Mucosa of descending colon (tissue), 3 donors: ENCODE measurements around the gene PBX4. TPM values are rescaled to one million over a fixed set of nuclear protein-coding genes. Genes with fewer than 3 reads are reported as not detected.

ENCODE experiments used
- ATAC-seq: fragments of 200-7000 bp; cut with Tn5 transposase; one replicate; pipeline ENCODE4 v1.9.1; 2020; ENCODE audit warnings: mild to moderate bottlenecking, moderate library complexity
- DNase-seq, 3 donors: peaks; one replicate each; pipeline ENCODE4 v3.0.0-alpha.2; 2020
- H3K36me3 ChIP-seq: fragments of 200-600 bp; one replicate; pipeline ENCODE4 v1.8.0; 2021; ENCODE audit warnings: low read depth, mild to moderate bottlenecking
- H3K4me1 ChIP-seq: fragments of 200-600 bp; one replicate; pipeline ENCODE4 v1.8.0; 2021; ENCODE audit warnings: low read depth, mild to moderate bottlenecking
- H3K4me3 ChIP-seq: fragments of 200-600 bp; one replicate; pipeline ENCODE4 v1.8.0; 2021; ENCODE audit warnings: mild to moderate bottlenecking
- H3K9me3 ChIP-seq: fragments of 200-600 bp; one replicate; pipeline ENCODE4 v1.8.0; 2021; ENCODE audit warnings: mild to moderate bottlenecking
- CTCF ChIP-seq: fragments of 200-600 bp; IDR thresholded peaks from one replicate; pipeline ENCODE4 v1.8.0; 2022; ENCODE audit warnings: antibody characterized with exemption, mild to moderate bottlenecking
- intact Hi-C, 2 donors: fragments of 100-400 bp; cut with DNase I in 1 of 2; cut with micrococcal nuclease in 1 of 2; formaldehyde crosslinking; loops; one replicate each; pipeline versions ENCODE4 v1.11.0 to v1.11.1; 2022; cut with DNase I, micrococcal nuclease
- total RNA-seq, 3 donors: library from RNA; stranded (reverse); fragmentation: NEBNext Ultra II Directional in 2 of 3; extraction: Animal tissue kit (Norgen Biotek cat#: 25700) in 2 of 3; gene quantifications; one replicate each; pipeline versions ENCODE4 v1.2.1 to v1.2.4, GENCODE V29; 2021 to 2023
- donor health status: DM: no; HTN: no; CAD: no; lungs with moderate emphysema.
- donor health status: DM: no; HTN: no; CAD: no.
- donor health status: DM: no; HTN: yes; CAD: no.

The PBX4 gene
- total RNA-seq, 3 donors from 2014 or later: 2.8 to 6.2 (median 4.6) TPM

GRCh38 chr19:19637186-19637522 lies 18.7 kb upstream of the PBX4 start:
- Histone ChIP-seq H3K4me3 (no peak overlapping the region), H3K36me3 (no peaks in the 10 kb centered on the region), H3K9me3 (no peaks in the 10 kb centered on the region), H3K4me1 (no peaks in the 10 kb centered on the region)
- ATAC-seq (no peak), DNase-seq (no peak)
- TF ChIP-seq CTCF: no peak
- intact Hi-C loops: no loop called here

GRCh38 chr19:19636573-19637185 lies 18.2 kb upstream of the PBX4 start:
- Histone ChIP-seq H3K4me3 (no peak overlapping the region), H3K4me1 (no peaks in the 10 kb centered on the region), H3K9me3 (no peaks in the 10 kb centered on the region), H3K36me3 (no peaks in the 10 kb centered on the region)
- ATAC-seq: no peak
- intact Hi-C loops: no loop called here
- DNase-seq: no peak
- TF ChIP-seq CTCF: no peak

- Histone ChIP-seq H3K4me3 (no peak overlapping the region), H3K4me1 (no peaks in the 10 kb centered on the region), H3K9me3 (no peaks in the 10 kb centered on the region), H3K36me3 (no peaks in the 10 kb centered on the region)
- DNase-seq (no peak), ATAC-seq (no peak)
- TF ChIP-seq CTCF: no peak
- intact Hi-C loops: no loop called here
These were observed 16.8 kb upstream of the PBX4 start for GRCh38 chr19:19635313-19635702.

- no peak for ATAC-seq
- Histone ChIP-seq H3K4me1 (no peaks in the 10 kb centered on the region), H3K36me3 (no peaks in the 10 kb centered on the region), H3K4me3 (no peak overlapping the region), H3K9me3 (no peaks in the 10 kb centered on the region)
- DNase-seq: no peak
- TF ChIP-seq CTCF: no peak
- intact Hi-C loops: no loop called here
These were observed 16.2 kb upstream of the PBX4 start for GRCh38 chr19:19634516-19635312.

- H3K36me3 ChIP-seq: no peaks in the 10 kb centered on the region
- intact Hi-C loops: no loop called here
- no peak for TF ChIP-seq CTCF
These were observed 15.4 kb upstream of the PBX4 start for GRCh38 chr19:19633711-19634515.

More at GRCh38 chr19:19633711-19634515, 15.4 kb upstream of the PBX4 start:
- Histone ChIP-seq H3K9me3 (no peaks in the 10 kb centered on the region), H3K4me3 (no peak overlapping the region), H3K4me1 (no peaks in the 10 kb centered on the region)
- DNase-seq: no peak
- ATAC-seq: no peak
